ENCODE measurements around the gene NECAB2.
A peak's percentile ranks its signal among the peaks of the same experiment; 100 is the strongest.

The NECAB2 gene

GRCh38 chr16:83990492-83990891 is 22.4 kb downstream of the NECAB2 start:
- peaks cover 29 to 32% of the 10 kb centered on the region in 2 experiments for H3K4me1 ChIP-seq (ENCODE audit: control insufficient read depth in 1 of 2, insufficient read depth in 1 of 2, low read depth in 1 of 2, low read length in 1 of 2)
- H3K36me3 ChIP-seq, result no peaks in the 10 kb centered on the region
- H3K27ac ChIP-seq, result no peak overlapping the region
- H3K9me3 ChIP-seq, result no peaks in the 10 kb centered on the region
- TF ChIP-seq CTCF (IDR thresholded peaks at IDR 0.05), result no peak
- H3K4me3 ChIP-seq (ENCODE audit: low read depth in 1 of 2, low read length in 1 of 2), result no peak overlapping the region
- peaks cover 47% of the 10 kb centered on the region for H3K27me3 ChIP-seq

- peak overlapping the region; percentile 98 for H3K27ac ChIP-seq
- TF ChIP-seq CTCF (IDR thresholded peaks at IDR 0.05), result no peak
- no peaks in the 10 kb centered on the region for H3K36me3 ChIP-seq
- peaks cover 38 to 41% of the 10 kb centered on the region in 2 experiments for H3K4me1 ChIP-seq (ENCODE audit: control insufficient read depth in 1 of 2, insufficient read depth in 1 of 2, low read depth in 1 of 2, low read length in 1 of 2)
- H3K27me3 ChIP-seq, result peaks cover 44% of the 10 kb centered on the region
- H3K4me3 ChIP-seq (ENCODE audit: low read depth in 1 of 2, low read length in 1 of 2), result no peak overlapping the region
- no peaks in the 10 kb centered on the region for H3K9me3 ChIP-seq
These were observed 24.6 kb downstream of the NECAB2 start for GRCh38 chr16:83992624-83993023.

GRCh38 chr16:83994087-83994486 is 26.0 kb downstream of the NECAB2 start:
- Histone ChIP-seq H3K27me3 (peaks cover 40% of the 10 kb centered on the region), H3K4me1 (ENCODE audit: control insufficient read depth in 1 of 2, insufficient read depth in 1 of 2, low read depth in 1 of 2, low read length in 1 of 2) (peaks cover 38 to 41% of the 10 kb centered on the region in 2 experiments), H3K9me3 (no peaks in the 10 kb centered on the region), H3K27ac (peak overlapping the region; percentile 98), H3K4me3 (ENCODE audit: low read depth in 1 of 2, low read length in 1 of 2) (peak overlapping the region; percentile 41 to 45), H3K36me3 (no peaks in the 10 kb centered on the region)
- no peak for TF ChIP-seq CTCF (IDR thresholded peaks at IDR 0.05)

- H3K9me3 ChIP-seq, result no peaks in the 10 kb centered on the region
- peaks cover 38 to 41% of the 10 kb centered on the region in 2 experiments for H3K4me1 ChIP-seq (ENCODE audit: control insufficient read depth in 1 of 2, insufficient read depth in 1 of 2, low read depth in 1 of 2, low read length in 1 of 2)
- no peaks in the 10 kb centered on the region for H3K36me3 ChIP-seq
- peak overlapping the region; percentile 41 to 45 for H3K4me3 ChIP-seq (ENCODE audit: low read depth in 1 of 2, low read length in 1 of 2)
- peak; percentile 22 for TF ChIP-seq CTCF (IDR thresholded peaks at IDR 0.05)
- peak overlapping the region; percentile 98 for H3K27ac ChIP-seq
- peaks cover 40% of the 10 kb centered on the region for H3K27me3 ChIP-seq
These were observed 26.7 kb downstream of the NECAB2 start for GRCh38 chr16:83994703-83995102.

- TF ChIP-seq CTCF (IDR thresholded peaks at IDR 0.05), result no peak
- Histone ChIP-seq H3K4me1 (ENCODE audit: control insufficient read depth in 1 of 2, insufficient read depth in 1 of 2, low read depth in 1 of 2, low read length in 1 of 2) (peaks cover 38 to 41% of the 10 kb centered on the region in 2 experiments), H3K36me3 (no peaks in the 10 kb centered on the region), H3K27me3 (peaks cover 35% of the 10 kb centered on the region), H3K4me3 (ENCODE audit: low read depth in 1 of 2, low read length in 1 of 2) (peak overlapping the region; percentile 41 to 45), H3K27ac (peak overlapping the region; percentile 98), H3K9me3 (no peaks in the 10 kb centered on the region)
These were observed 27.7 kb downstream of the NECAB2 start for GRCh38 chr16:83995754-83996153.

All from neutrophil (primary cell).